ENCODE measurements around the gene GPC6. TPM values are rescaled to one million over a fixed set of nuclear protein-coding genes. Genes with fewer than 3 reads are reported as not detected.

GPC6 gene
- total RNA-seq, 1 donor from 2014 or later = 5.5 TPM

GRCh38 chr13:93296584-93296983 lies 70.0 kb downstream of the GPC6 start:
- H3K4me3 ChIP-seq (ENCODE audit: low read depth, low read length) = no peak overlapping the region

GRCh38 chr13:93298713-93299112 lies 72.1 kb downstream of the GPC6 start:
- H3K36me3 ChIP-seq (ENCODE audit: control insufficient read depth, insufficient read depth, low read length) = no peaks in the 10 kb centered on the region
- FAIRE-seq = no peak
- no peak for TF ChIP-seq CTCF (IDR thresholded peaks at IDR 0.05; ENCODE audit: insufficient read depth, low read length, severe bottlenecking)
- no peak for DNase-seq (ENCODE audit: low read depth)
- H3K4me3 ChIP-seq (ENCODE audit: low read depth, low read length) = no peak overlapping the region
- no peaks in the 10 kb centered on the region for H3K27me3 ChIP-seq (ENCODE audit: control insufficient read depth, insufficient read depth, low read length)

More at GRCh38 chr13:93296584-93296983, 70.0 kb downstream of the GPC6 start:
- Histone ChIP-seq H3K27me3 (ENCODE audit: control insufficient read depth, insufficient read depth, low read length) (no peaks in the 10 kb centered on the region), H3K36me3 (ENCODE audit: control insufficient read depth, insufficient read depth, low read length) (no peaks in the 10 kb centered on the region)
- no peak for TF ChIP-seq CTCF (IDR thresholded peaks at IDR 0.05; ENCODE audit: insufficient read depth, low read length, severe bottlenecking)
- DNase-seq (ENCODE audit: low read depth) = peak; percentile 20
- no peak for FAIRE-seq

GRCh38 chr13:93304134-93304533 lies 77.5 kb downstream of the GPC6 start:
- no peak for TF ChIP-seq CTCF (IDR thresholded peaks at IDR 0.05; ENCODE audit: insufficient read depth, low read length, severe bottlenecking)
- Histone ChIP-seq H3K4me3 (ENCODE audit: low read depth, low read length) (no peak overlapping the region), H3K27me3 (ENCODE audit: control insufficient read depth, insufficient read depth, low read length) (no peaks in the 10 kb centered on the region), H3K36me3 (ENCODE audit: control insufficient read depth, insufficient read depth, low read length) (no peaks in the 10 kb centered on the region)
- FAIRE-seq (no peak), DNase-seq (ENCODE audit: low read depth) (no peak)

- no peak for TF ChIP-seq CTCF (IDR thresholded peaks at IDR 0.05; ENCODE audit: insufficient read depth, low read length, severe bottlenecking)
- FAIRE-seq (no peak), DNase-seq (ENCODE audit: low read depth) (no peak)
- Histone ChIP-seq H3K27me3 (ENCODE audit: control insufficient read depth, insufficient read depth, low read length) (no peaks in the 10 kb centered on the region), H3K4me3 (ENCODE audit: low read depth, low read length) (no peak overlapping the region), H3K36me3 (ENCODE audit: control insufficient read depth, insufficient read depth, low read length) (no peaks in the 10 kb centered on the region)
These were observed 78.4 kb downstream of the GPC6 start for GRCh38 chr13:93304868-93305613.

GRCh38 chr13:93305886-93306285 lies 79.3 kb downstream of the GPC6 start:
- H3K36me3 ChIP-seq (ENCODE audit: control insufficient read depth, insufficient read depth, low read length) = no peaks in the 10 kb centered on the region
- H3K4me3 ChIP-seq (ENCODE audit: low read depth, low read length) = no peak overlapping the region
- FAIRE-seq (no peak), DNase-seq (ENCODE audit: low read depth) (no peak)
- TF ChIP-seq CTCF (IDR thresholded peaks at IDR 0.05; ENCODE audit: insufficient read depth, low read length, severe bottlenecking) = no peak
- H3K27me3 ChIP-seq (ENCODE audit: control insufficient read depth, insufficient read depth, low read length) = no peaks in the 10 kb centered on the region

GRCh38 chr13:93307136-93307535 lies 80.5 kb downstream of the GPC6 start:
- FAIRE-seq (no peak), DNase-seq (ENCODE audit: low read depth) (no peak)
- H3K36me3 ChIP-seq (ENCODE audit: control insufficient read depth, insufficient read depth, low read length) = no peaks in the 10 kb centered on the region
- H3K4me3 ChIP-seq (ENCODE audit: low read depth, low read length) = no peak overlapping the region
- H3K27me3 ChIP-seq (ENCODE audit: control insufficient read depth, insufficient read depth, low read length) = no peaks in the 10 kb centered on the region
- no peak for TF ChIP-seq CTCF (IDR thresholded peaks at IDR 0.05; ENCODE audit: insufficient read depth, low read length, severe bottlenecking)
